GM19239 (cell line): ENCODE measurements around the gene PEX10.

Experiments
- DNase-seq: peaks from one replicate; pipeline ENCODE4 v3.0.0; 2011; ENCODE audit warnings: low spot score; ENCODE audit not compliant: insufficient read length
- FAIRE-seq: peaks from 2 replicates; lab custom pipeline; 2011; peaks lifted over from hg19 to GRCh38; lab: Jason Lieb, UNC

PEX10 gene

GRCh38 chr1:2407166-2407990, 5.0 kb downstream of the PEX10 start:
- FAIRE-seq (no peak), DNase-seq (no peak)

- DNase-seq (no peak), FAIRE-seq (no peak)
These were observed 5.8 kb downstream of the PEX10 start for GRCh38 chr1:2406451-2407041.

GRCh38 chr1:2405588-2406295, 6.6 kb downstream of the PEX10 start:
- no peak for DNase-seq

GRCh38 chr1:2404890-2405511, 7.4 kb downstream of the PEX10 start:
- DNase-seq (no peak), FAIRE-seq (no peak)

More at GRCh38 chr1:2405588-2406295, 6.6 kb downstream of the PEX10 start:
- FAIRE-seq = no peak

GRCh38 chr1:2404142-2404889, 8.0 kb downstream of the PEX10 start:
- FAIRE-seq = no peak
- DNase-seq = no peak

- DNase-seq = no peak
- no peak for FAIRE-seq
These were observed 9.1 kb downstream of the PEX10 start for GRCh38 chr1:2403273-2403672.

GRCh38 chr1:2402420-2402819, 9.9 kb downstream of the PEX10 start:
- no peak for DNase-seq
- FAIRE-seq = no peak

- DNase-seq (no peak), FAIRE-seq (no peak)
These were observed 11.3 kb downstream of the PEX10 start for GRCh38 chr1:2400950-2401649.

GRCh38 chr1:2400576-2400909, 11.8 kb downstream of the PEX10 start:
- FAIRE-seq (no peak), DNase-seq (no peak)

- no peak for FAIRE-seq
- no peak for DNase-seq
These were observed 12.3 kb downstream of the PEX10 start for GRCh38 chr1:2399890-2400575.

GRCh38 chr1:2398871-2399270, 13.5 kb downstream of the PEX10 start:
- DNase-seq (no peak), FAIRE-seq (no peak)

- FAIRE-seq = no peak
These were observed 15.2 kb downstream of the PEX10 start for GRCh38 chr1:2397007-2397679.

GRCh38 chr1:2396476-2396875, 15.9 kb downstream of the PEX10 start:
- FAIRE-seq (no peak), DNase-seq (no peak)

More at GRCh38 chr1:2397007-2397679, 15.2 kb downstream of the PEX10 start:
- DNase-seq = no peak

- FAIRE-seq (no peak), DNase-seq (no peak)
These were observed 16.3 kb downstream of the PEX10 start for GRCh38 chr1:2396059-2396458.

GRCh38 chr1:2395245-2395644, 17.1 kb downstream of the PEX10 start:
- FAIRE-seq = no peak

GRCh38 chr1:2394761-2395160, 17.6 kb downstream of the PEX10 start:
- DNase-seq = no peak
- no peak for FAIRE-seq

More at GRCh38 chr1:2395245-2395644, 17.1 kb downstream of the PEX10 start:
- no peak for DNase-seq

GRCh38 chr1:2394220-2394619, 18.1 kb downstream of the PEX10 start:
- DNase-seq (no peak), FAIRE-seq (no peak)

- DNase-seq (no peak), FAIRE-seq (no peak)
These were observed 18.9 kb downstream of the PEX10 start for GRCh38 chr1:2393471-2393877.
